Activated B cell treated with CpG ODN at 0.5 μM for 24 hours (primary cell): ENCODE measurements around the gene TMEM200C. TPM values are rescaled to one million over a fixed set of nuclear protein-coding genes. Genes with fewer than 3 reads are reported as not detected.

Experiments
- ATAC-seq: fragments of 200-7000 bp; cut with Tn5 transposase; one replicate; pipeline ENCODE4 v1.10.0; 2021; ENCODE audit warnings: low read depth, mild to moderate bottlenecking, moderate library complexity
- CTCF ChIA-PET: fragments of 350-600 bp; sonication (Branson Sonifier 250); formaldehyde crosslinking; loops from one replicate; lab custom pipeline; 2021; ENCODE audit warnings: antibody characterized with exemption; lab: Charles Lee
- POLR2A ChIA-PET: fragments of 350-600 bp; sonication (Branson Sonifier 250); formaldehyde crosslinking; loops from one replicate; lab custom pipeline; 2021; ENCODE audit warnings: antibody characterized with exemption; lab: Charles Lee
- DNase-seq: peaks from one replicate; pipeline ENCODE4 v3.0.0; 2022
- H3K27ac Mint-ChIP-seq: one replicate; pipeline ENCODE4 v1.8.0; 2020; ENCODE audit warnings: mixed read lengths
- H3K27me3 Mint-ChIP-seq: one replicate; pipeline ENCODE4 v1.8.0; 2021; ENCODE audit warnings: mixed read lengths
- H3K36me3 Mint-ChIP-seq: one replicate; pipeline ENCODE4 v1.8.0; 2021; ENCODE audit warnings: low read depth, mixed read lengths
- H3K4me1 Mint-ChIP-seq: one replicate; pipeline ENCODE4 v1.8.0; 2021; ENCODE audit warnings: mixed read lengths
- H3K4me3 Mint-ChIP-seq: one replicate; pipeline ENCODE4 v1.8.0; 2020; ENCODE audit warnings: mild to moderate bottlenecking, mixed read lengths
- H3K9me3 Mint-ChIP-seq: one replicate; pipeline ENCODE4 v1.8.0; 2020; ENCODE audit warnings: mixed read lengths
- intact Hi-C: fragments of 100-400 bp; cut with micrococcal nuclease; formaldehyde crosslinking; loops from one replicate; pipeline ENCODE4 v1.15.1; 2024
- total RNA-seq: library from RNA; stranded (reverse); gene quantifications from 2 replicates; pipeline ENCODE4 v1.2.3, GENCODE V29; 2022
- TF ChIP-seq, protein P1 (sequence below): fragments of 200-600 bp; IDR thresholded peaks from one replicate; pipeline ENCODE4 v1.8.0; 2022; ENCODE audit warnings: antibody characterized with exemption, mild to moderate bottlenecking

TMEM200C gene
- total RNA-seq: not detected in 2 replicates

DNA sequence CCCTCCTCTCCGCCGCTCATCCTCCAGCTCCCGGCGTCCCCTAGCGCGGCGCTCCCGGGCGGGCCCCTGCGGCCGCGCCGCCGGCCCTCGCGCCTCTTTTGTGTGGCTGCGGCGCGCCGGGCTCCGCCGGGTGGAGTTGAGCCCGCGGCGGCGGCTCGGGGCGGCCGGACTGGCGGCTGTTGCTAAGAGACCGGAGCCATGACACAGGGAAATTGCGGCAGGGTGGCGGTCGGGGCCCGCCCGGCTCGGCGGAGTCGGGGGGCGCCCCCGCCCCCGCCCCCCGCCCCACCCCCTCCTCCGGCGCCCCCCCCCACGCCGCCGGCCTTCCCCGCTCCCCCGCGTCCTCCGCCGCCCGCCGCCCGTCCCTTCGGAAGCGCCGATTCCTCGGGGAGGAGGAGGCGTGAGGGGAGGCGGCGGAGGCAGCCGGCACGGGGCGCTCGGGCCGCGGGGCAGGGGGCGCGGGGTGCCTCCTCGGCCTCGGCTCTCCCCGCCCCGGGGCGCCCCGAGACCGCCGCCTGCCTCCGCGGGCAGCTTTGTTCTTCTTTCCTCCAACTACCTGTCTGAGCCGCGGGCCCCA, at the start of gene TMEM200C:
Gene TMEM200C (minus strand): TSS at position 224 of the 577 bp plus-strand sequence. CDS start 3,459 bp downstream, outside the sequence.
- Mint-ChIP-seq H3K9me3 (no peaks in the 10 kb centered on the region), H3K4me1 (peaks cover 21% of the 10 kb centered on the region), H3K27ac (no peak within 1 kb of the TSS), H3K27me3 (peaks cover 53% of the 10 kb centered on the region), H3K36me3 (no peaks in the 10 kb centered on the region), H3K4me3 (peak within 1 kb of the TSS; percentile 28)
- TF ChIP-seq, protein P1, sequence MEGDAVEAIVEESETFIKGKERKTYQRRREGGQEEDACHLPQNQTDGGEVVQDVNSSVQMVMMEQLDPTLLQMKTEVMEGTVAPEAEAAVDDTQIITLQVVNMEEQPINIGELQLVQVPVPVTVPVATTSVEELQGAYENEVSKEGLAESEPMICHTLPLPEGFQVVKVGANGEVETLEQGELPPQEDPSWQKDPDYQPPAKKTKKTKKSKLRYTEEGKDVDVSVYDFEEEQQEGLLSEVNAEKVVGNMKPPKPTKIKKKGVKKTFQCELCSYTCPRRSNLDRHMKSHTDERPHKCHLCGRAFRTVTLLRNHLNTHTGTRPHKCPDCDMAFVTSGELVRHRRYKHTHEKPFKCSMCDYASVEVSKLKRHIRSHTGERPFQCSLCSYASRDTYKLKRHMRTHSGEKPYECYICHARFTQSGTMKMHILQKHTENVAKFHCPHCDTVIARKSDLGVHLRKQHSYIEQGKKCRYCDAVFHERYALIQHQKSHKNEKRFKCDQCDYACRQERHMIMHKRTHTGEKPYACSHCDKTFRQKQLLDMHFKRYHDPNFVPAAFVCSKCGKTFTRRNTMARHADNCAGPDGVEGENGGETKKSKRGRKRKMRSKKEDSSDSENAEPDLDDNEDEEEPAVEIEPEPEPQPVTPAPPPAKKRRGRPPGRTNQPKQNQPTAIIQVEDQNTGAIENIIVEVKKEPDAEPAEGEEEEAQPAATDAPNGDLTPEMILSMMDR: no peak
- intact Hi-C loops: loop anchor here (10.0 kb wide), 1 partner anchor 109 kb away; no protein-coding TSS in a partner anchor
- DNase-seq (no peak), ATAC-seq (no peak)
- ChIA-PET CTCF (no interaction called here), POLR2A (no interaction called here)

DNA sequence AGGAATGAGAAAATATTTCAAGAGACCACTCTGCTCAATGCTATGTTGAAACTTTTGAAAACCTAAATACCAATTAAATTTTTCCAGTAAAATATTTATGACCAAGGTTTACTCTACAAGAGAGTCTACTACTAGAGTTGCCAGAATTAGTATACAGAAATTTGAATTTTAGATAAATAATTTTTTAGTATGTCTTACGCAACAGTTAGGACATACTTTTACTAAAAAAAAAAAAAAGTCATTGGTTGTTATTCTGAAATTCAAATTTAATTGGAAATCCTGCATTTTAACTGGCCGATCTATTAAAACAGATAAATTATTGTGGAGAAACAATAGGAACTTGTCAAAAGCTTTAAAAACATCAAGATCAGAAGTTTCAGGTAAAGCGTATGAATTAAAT, 49.1 kb upstream of the TMEM200C start:
- TF ChIP-seq, protein P1: no peak
- ChIA-PET CTCF (no interaction called here), POLR2A (no interaction called here)
- Mint-ChIP-seq H3K9me3 (no peaks in the 10 kb centered on the region), H3K27me3 (peaks cover 2% of the 10 kb centered on the region), H3K4me1 (no peaks in the 10 kb centered on the region), H3K4me3 (no peak overlapping the region), H3K36me3 (no peaks in the 10 kb centered on the region), H3K27ac (no peak overlapping the region)
- ATAC-seq: no peak
- DNase-seq: no peak
- intact Hi-C loops: no loop called here

DNA sequence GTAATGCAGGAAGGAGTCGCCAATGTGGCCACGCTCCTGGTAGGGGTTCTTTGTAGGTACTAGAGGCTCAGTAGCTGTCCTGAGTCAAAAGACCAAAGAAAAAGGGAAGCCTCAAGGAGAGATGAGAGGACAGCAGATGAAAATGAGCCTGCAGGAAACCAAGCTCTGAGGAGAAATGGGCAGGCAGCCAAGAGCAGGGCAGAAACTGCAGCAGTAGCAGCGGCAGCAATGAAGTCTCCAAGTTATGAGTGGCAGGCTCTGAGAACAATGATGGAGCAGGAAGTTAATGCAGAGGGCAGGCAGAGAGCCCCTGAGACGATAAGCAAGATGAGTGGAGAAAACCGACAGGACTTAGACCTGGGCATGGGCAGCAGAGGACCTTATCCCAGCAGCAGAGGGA, 48.2 kb upstream of the TMEM200C start:
- ATAC-seq: no peak
- TF ChIP-seq, protein P1: no peak
- no peak for DNase-seq
- no peaks in the 10 kb centered on the region for H3K4me1 Mint-ChIP-seq
- no peak overlapping the region for H3K27ac Mint-ChIP-seq
- H3K4me3 Mint-ChIP-seq: no peak overlapping the region
- no peaks in the 10 kb centered on the region for H3K9me3 Mint-ChIP-seq
- no peaks in the 10 kb centered on the region for H3K36me3 Mint-ChIP-seq
- intact Hi-C loops: no loop called here
- ChIA-PET POLR2A (no interaction called here), CTCF (no interaction called here)
- peaks cover 2% of the 10 kb centered on the region for H3K27me3 Mint-ChIP-seq

DNA sequence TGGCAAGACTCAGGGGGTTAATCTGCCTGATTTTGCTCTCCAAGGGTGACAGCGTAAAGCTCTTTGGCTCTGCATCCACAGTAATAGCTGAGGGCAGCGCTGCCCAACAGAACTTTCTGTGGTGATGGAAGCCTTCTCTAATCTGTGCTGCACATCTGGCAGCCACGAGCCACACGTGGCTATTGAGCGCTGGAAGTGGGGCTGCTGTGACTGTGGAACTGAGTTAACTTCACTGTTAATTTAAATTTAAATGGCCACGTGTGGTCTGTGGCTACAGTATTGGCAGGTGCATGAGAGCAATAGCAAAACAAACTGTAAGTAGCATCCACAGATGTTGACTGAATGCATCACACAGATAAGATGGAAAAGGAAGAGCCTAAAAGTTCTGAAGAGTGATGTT, 47.3 kb upstream of the TMEM200C start:
- Mint-ChIP-seq H3K27ac (no peak overlapping the region), H3K4me3 (no peak overlapping the region), H3K9me3 (no peaks in the 10 kb centered on the region), H3K36me3 (no peaks in the 10 kb centered on the region), H3K27me3 (peaks cover 2% of the 10 kb centered on the region), H3K4me1 (no peaks in the 10 kb centered on the region)
- ATAC-seq: no peak
- TF ChIP-seq, protein P1: no peak
- ChIA-PET POLR2A (no interaction called here), CTCF (no interaction called here)
- intact Hi-C loops: no loop called here
- DNase-seq: no peak

DNA sequence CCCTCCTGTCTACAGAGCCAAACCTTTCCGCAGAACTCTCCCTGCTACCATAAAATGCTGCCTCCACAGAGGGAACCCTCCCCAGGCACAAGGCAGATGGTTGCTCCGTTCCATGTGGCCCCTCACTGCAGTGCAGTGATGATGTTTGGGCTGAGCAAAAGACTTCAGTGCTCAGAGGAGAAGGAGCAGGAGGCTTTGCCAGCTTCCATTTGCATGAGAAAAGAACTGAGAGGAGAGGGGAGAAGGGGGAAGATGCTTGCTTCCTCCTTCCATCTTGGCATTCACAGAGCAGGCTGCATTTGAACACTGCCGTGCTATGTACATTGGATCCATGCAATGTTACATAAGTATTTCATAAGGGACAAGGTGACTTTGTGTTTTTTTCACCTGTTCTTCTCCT, 46.6 kb upstream of the TMEM200C start:
- Mint-ChIP-seq H3K36me3 (no peaks in the 10 kb centered on the region), H3K9me3 (no peaks in the 10 kb centered on the region), H3K4me3 (no peak overlapping the region), H3K4me1 (no peaks in the 10 kb centered on the region), H3K27ac (no peak overlapping the region), H3K27me3 (peaks cover 2% of the 10 kb centered on the region)
- ChIA-PET POLR2A (no interaction called here), CTCF (no interaction called here)
- TF ChIP-seq, protein P1: no peak
- intact Hi-C loops: no loop called here
- ATAC-seq (no peak), DNase-seq (no peak)
